Astrocyte (in vitro differentiated cells and primary cell): ENCODE results near the gene KIAA1217. TPM values are rescaled to one million over a fixed set of nuclear protein-coding genes. Genes with fewer than 3 reads are reported as not detected.

Experiments used
- DNase-seq: peaks from one replicate; pipeline ENCODE4 v3.0.0-alpha.2; 2010; ENCODE audit warnings: low read depth
- FAIRE-seq: peaks from 2 replicates; lab custom pipeline; 2011; peaks lifted over from hg19 to GRCh38; lab: Jason Lieb, UNC
- H2AFZ ChIP-seq: 2 replicates; pipeline ENCODE4 v1.6.0; 2012; ENCODE audit warnings: low read depth, low read length, inconsistent platforms
- H3K27ac ChIP-seq: 2 replicates; pipeline ENCODE4 v1.5.1; 2011; ENCODE audit warnings: low read depth, low read length, inconsistent platforms
- H3K27me3 ChIP-seq: 2 replicates; pipeline ENCODE4 v1.6.0; 2011; ENCODE audit warnings: low read length, inconsistent platforms; ENCODE audit not compliant: insufficient read depth
- H3K36me3 ChIP-seq: 2 replicates; pipeline ENCODE4 v1.5.1; 2011; ENCODE audit warnings: low read length, inconsistent platforms; ENCODE audit not compliant: insufficient read depth
- H3K4me1 ChIP-seq: 2 replicates; pipeline ENCODE4 v1.5.1; 2011; ENCODE audit warnings: low read length, inconsistent platforms; ENCODE audit not compliant: insufficient read depth
- H3K4me2 ChIP-seq: 2 replicates; pipeline ENCODE4 v1.6.0; 2012; ENCODE audit warnings: low read length, inconsistent platforms
- H3K4me3 ChIP-seq: 2 replicates; pipeline ENCODE4 v1.5.1; 2011; ENCODE audit warnings: low read depth, mild to moderate bottlenecking, low read length, inconsistent platforms; ENCODE audit not compliant: insufficient read depth
- H3K79me2 ChIP-seq: 2 replicates; pipeline ENCODE4 v1.6.0; 2012; ENCODE audit warnings: mild to moderate bottlenecking, low read length, inconsistent platforms; ENCODE audit not compliant: insufficient read depth
- H3K9ac ChIP-seq: 2 replicates; pipeline ENCODE4 v1.6.0; 2012; ENCODE audit warnings: mild to moderate bottlenecking, low read length, inconsistent platforms
- H3K9me3 ChIP-seq: 2 replicates; pipeline ENCODE4 v1.5.1; 2012; ENCODE audit warnings: low read depth, mild to moderate bottlenecking, low read length, inconsistent platforms; ENCODE audit not compliant: insufficient read depth
- H4K20me1 ChIP-seq: 2 replicates; pipeline ENCODE4 v1.6.0; 2012; ENCODE audit warnings: low read length, inconsistent platforms; ENCODE audit not compliant: insufficient read depth
- H3K27ac Mint-ChIP-seq: one replicate; pipeline ENCODE4 v1.8.0; 2021; ENCODE audit warnings: mild to moderate bottlenecking, mixed read lengths; ENCODE audit not compliant: unreplicated experiment
- H3K27me3 Mint-ChIP-seq: one replicate; pipeline ENCODE4 v1.8.0; 2021; ENCODE audit warnings: low read depth, mixed read lengths; ENCODE audit not compliant: unreplicated experiment
- H3K36me3 Mint-ChIP-seq: one replicate; pipeline ENCODE4 v1.8.0; 2021; ENCODE audit warnings: low read depth, mixed read lengths; ENCODE audit not compliant: unreplicated experiment
- H3K4me1 Mint-ChIP-seq: one replicate; pipeline ENCODE4 v1.8.0; 2021; ENCODE audit warnings: low read depth, mixed read lengths; ENCODE audit not compliant: unreplicated experiment
- H3K4me3 Mint-ChIP-seq: one replicate; pipeline ENCODE4 v1.8.0; 2021; ENCODE audit warnings: mild to moderate bottlenecking, moderate library complexity, mixed read lengths; ENCODE audit not compliant: unreplicated experiment
- H3K9me3 Mint-ChIP-seq: one replicate; pipeline ENCODE4 v1.8.0; 2021; ENCODE audit warnings: mild to moderate bottlenecking, mixed read lengths; ENCODE audit not compliant: unreplicated experiment
- EZH2 ChIP-seq: IDR thresholded peaks from 2 replicates; pipeline ENCODE4 v1.6.1; 2012; ENCODE audit warnings: mild to moderate bottlenecking, low read length, inconsistent platforms; ENCODE audit not compliant: insufficient read depth
- total RNA-seq: library from RNA; stranded (reverse); gene quantifications from 2 replicates; pipeline ENCODE4 v1.2.1, GENCODE V29; 2021
- TF ChIP-seq, protein P1 (sequence below): IDR thresholded peaks from 2 replicates; pipeline ENCODE4 v1.5.1; 2011; ENCODE audit warnings: low read depth, mild to moderate bottlenecking, inconsistent platforms, low read length, moderate library complexity; ENCODE audit not compliant: insufficient read depth

The KIAA1217 gene
- total RNA-seq, 1 donor from 2014 or later, result 31.8 TPM

GRCh38 chr10:24172909-24173308 lies 36.0 kb upstream of the KIAA1217 start:
- Histone ChIP-seq H2AFZ (no peak overlapping the region), H3K4me1 (no peaks in the 10 kb centered on the region), H3K79me2 (no peaks in the 10 kb centered on the region), H3K4me3 (no peak overlapping the region), H4K20me1 (no peaks in the 10 kb centered on the region), H3K27ac (no peak overlapping the region), H3K36me3 (no peaks in the 10 kb centered on the region), H3K9ac (no peak overlapping the region), H3K9me3 (no peaks in the 10 kb centered on the region), H3K27me3 (no peaks in the 10 kb centered on the region), H3K4me2 (no peak overlapping the region)
- no peak overlapping the region for H3K27ac Mint-ChIP-seq
- DNase-seq (no peak), FAIRE-seq (no peak)
- no peaks in the 10 kb centered on the region for H3K36me3 Mint-ChIP-seq
- H3K27me3 Mint-ChIP-seq, result no peaks in the 10 kb centered on the region
- H3K4me1 Mint-ChIP-seq, result no peaks in the 10 kb centered on the region
- no peaks in the 10 kb centered on the region for H3K9me3 Mint-ChIP-seq
- H3K4me3 Mint-ChIP-seq, result no peak overlapping the region
- TF ChIP-seq EZH2, result no peak
- TF ChIP-seq, protein P1, sequence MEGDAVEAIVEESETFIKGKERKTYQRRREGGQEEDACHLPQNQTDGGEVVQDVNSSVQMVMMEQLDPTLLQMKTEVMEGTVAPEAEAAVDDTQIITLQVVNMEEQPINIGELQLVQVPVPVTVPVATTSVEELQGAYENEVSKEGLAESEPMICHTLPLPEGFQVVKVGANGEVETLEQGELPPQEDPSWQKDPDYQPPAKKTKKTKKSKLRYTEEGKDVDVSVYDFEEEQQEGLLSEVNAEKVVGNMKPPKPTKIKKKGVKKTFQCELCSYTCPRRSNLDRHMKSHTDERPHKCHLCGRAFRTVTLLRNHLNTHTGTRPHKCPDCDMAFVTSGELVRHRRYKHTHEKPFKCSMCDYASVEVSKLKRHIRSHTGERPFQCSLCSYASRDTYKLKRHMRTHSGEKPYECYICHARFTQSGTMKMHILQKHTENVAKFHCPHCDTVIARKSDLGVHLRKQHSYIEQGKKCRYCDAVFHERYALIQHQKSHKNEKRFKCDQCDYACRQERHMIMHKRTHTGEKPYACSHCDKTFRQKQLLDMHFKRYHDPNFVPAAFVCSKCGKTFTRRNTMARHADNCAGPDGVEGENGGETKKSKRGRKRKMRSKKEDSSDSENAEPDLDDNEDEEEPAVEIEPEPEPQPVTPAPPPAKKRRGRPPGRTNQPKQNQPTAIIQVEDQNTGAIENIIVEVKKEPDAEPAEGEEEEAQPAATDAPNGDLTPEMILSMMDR, result no peak

DNA sequence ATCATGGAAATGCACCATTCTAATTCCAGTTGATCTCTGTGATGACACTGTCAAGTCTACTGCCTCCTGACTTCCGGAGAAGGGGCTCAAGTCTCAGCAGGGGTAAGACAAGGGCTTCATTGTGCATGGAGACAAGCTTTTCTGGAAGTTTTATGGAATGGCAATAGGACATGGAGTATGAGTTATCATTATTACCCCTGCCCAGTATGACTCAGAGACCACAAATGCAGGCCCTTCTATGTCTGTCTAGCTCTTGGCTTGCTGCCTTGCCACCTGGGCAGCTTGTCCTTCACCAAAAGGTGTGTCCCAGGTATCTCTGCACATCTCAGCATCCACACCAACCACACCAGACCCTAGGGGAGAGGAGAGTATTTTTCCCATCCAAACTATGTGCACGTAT lies 34.9 kb upstream of the KIAA1217 start:
- peaks cover 2% of the 10 kb centered on the region for H3K9me3 Mint-ChIP-seq
- H3K4me3 Mint-ChIP-seq, result no peak overlapping the region
- Histone ChIP-seq H3K36me3 (no peaks in the 10 kb centered on the region), H2AFZ (no peak overlapping the region), H3K27ac (no peak overlapping the region), H3K4me2 (no peak overlapping the region), H3K4me3 (no peak overlapping the region), H3K9me3 (no peaks in the 10 kb centered on the region), H3K27me3 (no peaks in the 10 kb centered on the region), H3K79me2 (no peaks in the 10 kb centered on the region), H3K4me1 (no peaks in the 10 kb centered on the region), H3K9ac (no peak overlapping the region), H4K20me1 (no peaks in the 10 kb centered on the region)
- no peaks in the 10 kb centered on the region for H3K4me1 Mint-ChIP-seq
- H3K27me3 Mint-ChIP-seq, result no peaks in the 10 kb centered on the region
- TF ChIP-seq, protein P1, result no peak
- no peak for TF ChIP-seq EZH2
- FAIRE-seq (no peak), DNase-seq (no peak)
- no peak overlapping the region for H3K27ac Mint-ChIP-seq
- H3K36me3 Mint-ChIP-seq, result no peaks in the 10 kb centered on the region

DNA sequence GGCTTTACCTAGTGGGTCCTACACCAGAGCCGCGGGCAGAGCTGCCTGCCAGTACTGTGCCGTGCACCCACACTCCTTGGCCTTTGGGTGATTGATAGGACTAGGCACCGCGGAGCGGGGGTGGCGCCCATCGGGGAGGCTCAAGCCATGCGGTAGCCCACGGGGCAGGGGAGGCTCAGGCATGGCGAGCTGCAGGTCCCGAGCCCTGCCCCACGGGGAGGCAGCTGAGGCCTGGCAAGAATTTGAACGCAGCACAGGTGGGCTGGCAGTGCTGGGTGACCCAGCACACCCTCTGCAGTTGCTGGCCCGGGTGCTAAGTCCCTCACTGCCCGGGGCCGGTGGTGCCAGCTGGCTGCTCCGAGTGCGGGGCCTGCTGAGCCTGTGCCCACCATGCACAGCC lies 32.3 kb upstream of the KIAA1217 start:
- Histone ChIP-seq H3K27me3 (no peaks in the 10 kb centered on the region), H2AFZ (no peak overlapping the region), H3K79me2 (no peaks in the 10 kb centered on the region), H3K4me2 (no peak overlapping the region), H3K4me3 (no peak overlapping the region), H3K36me3 (no peaks in the 10 kb centered on the region), H3K27ac (no peak overlapping the region), H3K4me1 (no peaks in the 10 kb centered on the region), H3K9me3 (no peaks in the 10 kb centered on the region), H3K9ac (no peak overlapping the region), H4K20me1 (no peaks in the 10 kb centered on the region)
- H3K4me1 Mint-ChIP-seq, result no peaks in the 10 kb centered on the region
- H3K36me3 Mint-ChIP-seq, result no peaks in the 10 kb centered on the region
- peaks cover 4% of the 10 kb centered on the region for H3K9me3 Mint-ChIP-seq
- no peak overlapping the region for H3K4me3 Mint-ChIP-seq
- no peak overlapping the region for H3K27ac Mint-ChIP-seq
- H3K27me3 Mint-ChIP-seq, result no peaks in the 10 kb centered on the region
- TF ChIP-seq EZH2, result no peak
- TF ChIP-seq, protein P1, result no peak
- DNase-seq, result no peak
- no peak for FAIRE-seq
